Measurements from ENCODE around the gene UBTD1. TPM values are rescaled to one million over a fixed set of nuclear protein-coding genes. Genes with fewer than 3 reads are reported as not detected.
"Not testable (repeated sequence)": the region's sequence is repeated elsewhere in the genome, so short reads cannot be mapped to it uniquely, and the experiment has no call there.

Gene UBTD1
- total RNA-seq, 1 donor from 2014 or later: 1.5 TPM

- intact Hi-C loops (cut with micrococcal nuclease): not testable (repeated sequence)
Observed at GRCh38 chr10:97561386-97562077, 62.8 kb downstream of the UBTD1 start.

- intact Hi-C loops (cut with micrococcal nuclease): not testable (repeated sequence)
Observed at GRCh38 chr10:97562329-97562728, 63.6 kb downstream of the UBTD1 start.

- intact Hi-C loops (cut with micrococcal nuclease): no loop called here
Observed at GRCh38 chr10:97563337-97563736, 64.6 kb downstream of the UBTD1 start.

- intact Hi-C loops (cut with micrococcal nuclease): no loop called here
Observed at GRCh38 chr10:97564776-97565175, 66.1 kb downstream of the UBTD1 start.

- intact Hi-C loops (cut with micrococcal nuclease): no loop called here
Observed at GRCh38 chr10:97566336-97566996, 67.7 kb downstream of the UBTD1 start.

- intact Hi-C loops (cut with micrococcal nuclease): no loop called here
Observed at GRCh38 chr10:97567891-97568290, 69.2 kb downstream of the UBTD1 start.

GRCh38 chr10:97570146-97570788 lies 71.5 kb downstream of the UBTD1 start:
- intact Hi-C loops (cut with micrococcal nuclease): no loop called here

GRCh38 chr10:97570789-97571471 lies 72.2 kb downstream of the UBTD1 start:
- intact Hi-C loops (cut with micrococcal nuclease): no loop called here

GRCh38 chr10:97571622-97572021 lies 72.9 kb downstream of the UBTD1 start:
- intact Hi-C loops (cut with micrococcal nuclease): loop anchor here (1.0 kb wide), 2 partner anchors 41 to 160 kb away; no protein-coding TSS in a partner anchor

GRCh38 chr10:97572214-97572989 lies 73.7 kb downstream of the UBTD1 start, which contains the start of gene ANKRD2:
Gene ANKRD2, plus strand, starts transcription at chr10:97572779. Its CDS starts 10 bp downstream, at chr10:97572789.
- intact Hi-C loops (cut with micrococcal nuclease): loop anchor here (1.0 kb wide), 2 partner anchors 40 to 159 kb away; no protein-coding TSS in a partner anchor

- intact Hi-C loops (cut with micrococcal nuclease): no loop called here
Observed at GRCh38 chr10:97573021-97573420, 74.3 kb downstream of the UBTD1 start.

- intact Hi-C loops (cut with micrococcal nuclease): no loop called here
Observed at GRCh38 chr10:97573672-97574071, 74.9 kb downstream of the UBTD1 start.

- intact Hi-C loops (cut with micrococcal nuclease): no loop called here
Observed at GRCh38 chr10:97574374-97575126, 75.8 kb downstream of the UBTD1 start.

GRCh38 chr10:97575127-97575668 lies 76.5 kb downstream of the UBTD1 start:
- intact Hi-C loops (cut with micrococcal nuclease): no loop called here

- intact Hi-C loops (cut with micrococcal nuclease): not testable (repeated sequence)
Observed at GRCh38 chr10:97576487-97576886, 77.8 kb downstream of the UBTD1 start.

GRCh38 chr10:97577701-97578100 lies 79.0 kb downstream of the UBTD1 start:
- intact Hi-C loops (cut with micrococcal nuclease): no loop called here

- intact Hi-C loops (cut with micrococcal nuclease): no loop called here
Observed at GRCh38 chr10:97578171-97578844, 79.6 kb downstream of the UBTD1 start.

- intact Hi-C loops (cut with micrococcal nuclease): no loop called here
Observed at GRCh38 chr10:97580421-97581367, 82.0 kb downstream of the UBTD1 start.
